GM21515 (cell line): Measurements from ENCODE around the gene CALD1.

ENCODE experiments used
- ATAC-seq: cut with Tn5 transposase; IDR thresholded peaks from one replicate; pipeline ENCODE4 v1.9.1; 2021; ENCODE audit not compliant: unreplicated experiment

The CALD1 gene

GRCh38 chr7:134758981-134759380 is 20.5 kb upstream of the CALD1 start:
- ATAC-seq: no peak

- ATAC-seq: no peak
These were observed 18.2 kb upstream of the CALD1 start for GRCh38 chr7:134761266-134761665.

GRCh38 chr7:134763960-134764359 is 15.5 kb upstream of the CALD1 start:
- no peak for ATAC-seq

GRCh38 chr7:134764365-134764764 is 15.1 kb upstream of the CALD1 start:
- ATAC-seq: no peak

- peak; percentile 95 for ATAC-seq
These were observed 12.5 kb upstream of the CALD1 start for GRCh38 chr7:134766779-134767519.

GRCh38 chr7:134767520-134768168 is 11.8 kb upstream of the CALD1 start:
- ATAC-seq: peak; percentile 36

- no peak for ATAC-seq
These were observed 11.2 kb upstream of the CALD1 start for GRCh38 chr7:134768243-134768642.

- no peak for ATAC-seq
These were observed 8.8 kb upstream of the CALD1 start for GRCh38 chr7:134770676-134771075.

- no peak for ATAC-seq
These were observed 8.3 kb upstream of the CALD1 start for GRCh38 chr7:134771111-134771510.

- no peak for ATAC-seq
These were observed 7.5 kb upstream of the CALD1 start for GRCh38 chr7:134771889-134772288.

GRCh38 chr7:134772401-134772800 is 7.0 kb upstream of the CALD1 start:
- no peak for ATAC-seq

GRCh38 chr7:134773164-134773563 is 6.3 kb upstream of the CALD1 start:
- no peak for ATAC-seq

GRCh38 chr7:134774119-134774518 is 5.3 kb upstream of the CALD1 start:
- no peak for ATAC-seq

- no peak for ATAC-seq
These were observed 2.0 kb upstream of the CALD1 start for GRCh38 chr7:134777470-134777869.

- ATAC-seq: no peak
These were observed 1.4 kb upstream of the CALD1 start for GRCh38 chr7:134777908-134778580.

- ATAC-seq: no peak
These were observed 269 bp downstream of the CALD1 start for GRCh38 chr7:134779741-134780065.

- no peak for ATAC-seq
These were observed 863 bp downstream of the CALD1 start for GRCh38 chr7:134780166-134780828.

GRCh38 chr7:134781171-134781570 is 1.7 kb downstream of the CALD1 start:
- no peak for ATAC-seq

GRCh38 chr7:134782121-134782623 is 2.7 kb downstream of the CALD1 start:
- peak; percentile 76 for ATAC-seq

GRCh38 chr7:134783294-134784069 is 4.0 kb downstream of the CALD1 start:
- no peak for ATAC-seq
